Measurements from ENCODE around the gene SEMA3C.

GRCh38 chr7:80705130-80705781 lies 213.6 kb downstream of the SEMA3C start:
- TF ChIP-seq POLR2AphosphoS5 (IDR thresholded peaks at IDR 0.05), result no peak
- no peak for TF ChIP-seq EP300 (IDR thresholded peaks at IDR 0.05)

All from sigmoid colon (tissue), 4 donors.